ENCODE measurements around the gene DENND4C.

GRCh38 chr9:19410594-19410993 lies 180.1 kb downstream of the DENND4C start:
- TF ChIP-seq CTCF (IDR thresholded peaks at IDR 0.05) (no peak), ERG (CRISPR knock-in tag; IDR thresholded peaks at IDR 0.05) (no peak)

All from WTC11 (cell line).